ENCODE results near the gene DAGLB.
A peak's percentile ranks its signal among the peaks of the same experiment; 100 is the strongest.

The DAGLB gene

DNA sequence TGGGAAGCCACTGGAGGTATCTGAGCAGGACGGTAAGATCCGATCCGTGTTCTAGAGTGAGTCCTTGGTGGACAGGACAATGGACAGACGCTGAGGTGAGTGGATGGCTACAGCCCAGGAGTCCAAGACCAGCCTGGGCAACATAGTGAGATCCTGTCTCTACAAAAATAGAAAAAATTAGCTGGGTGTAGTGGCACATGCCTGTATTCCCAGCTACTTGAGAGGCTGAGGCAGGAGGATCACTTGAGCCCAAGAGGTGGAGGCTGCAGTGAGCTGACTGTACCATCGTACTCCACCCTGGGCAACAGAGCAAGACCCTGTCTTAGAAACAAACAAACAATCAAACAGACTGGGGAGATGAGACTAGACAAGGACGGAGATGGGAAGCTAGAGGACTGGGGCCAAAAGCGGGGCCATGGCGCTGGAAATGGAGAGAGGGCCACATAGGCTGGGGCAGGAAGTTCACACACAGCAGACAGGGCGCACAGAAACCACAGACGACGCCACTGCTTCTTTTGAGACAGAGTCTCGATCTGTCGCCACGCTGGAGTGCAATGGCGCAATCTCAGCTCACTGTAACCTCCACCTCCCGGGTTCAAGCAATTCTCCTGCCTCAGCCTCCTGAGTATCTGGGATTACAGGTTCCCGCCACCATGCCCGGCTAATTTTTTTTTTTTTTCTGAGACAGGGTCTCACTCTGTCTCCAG lies 24.7 kb downstream of the DAGLB start:
- Mint-ChIP-seq H3K27me3 (no peaks in the 10 kb centered on the region), H3K9me3 (no peaks in the 10 kb centered on the region), H3K27ac (peak overlapping the region in 1 of 2 donors; percentile 7), H3K4me1 (no peaks in the 10 kb centered on the region), H3K4me3 (no peak overlapping the region)
- no peak for ATAC-seq
- DNase-seq = no peak

DNA sequence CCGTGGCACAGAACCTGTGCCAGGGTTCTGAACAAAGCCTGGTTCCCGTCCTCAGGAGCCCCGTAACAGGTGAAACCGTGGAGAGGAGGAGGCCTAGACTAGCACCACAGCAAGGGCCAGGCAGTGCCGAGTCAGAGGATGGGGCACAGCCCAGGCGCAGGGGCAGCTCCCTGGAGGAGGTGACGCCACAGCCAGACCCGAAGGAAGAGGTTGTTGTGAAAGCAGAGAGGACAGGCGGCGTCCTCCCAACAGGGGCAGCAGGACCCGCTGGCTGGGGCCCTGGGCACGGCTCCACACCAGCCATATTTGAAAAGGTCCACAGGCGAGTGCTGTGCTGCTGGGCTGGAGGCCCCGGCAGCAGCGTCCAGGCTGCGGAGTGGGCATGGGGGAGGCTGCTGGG lies 25.7 kb downstream of the DAGLB start:
- Mint-ChIP-seq H3K9me3 (no peaks in the 10 kb centered on the region), H3K4me1 (no peaks in the 10 kb centered on the region), H3K4me3 (no peak overlapping the region), H3K27ac (no peak overlapping the region), H3K27me3 (no peaks in the 10 kb centered on the region)
- no peak for DNase-seq
- ATAC-seq = peak; percentile 45

DNA sequence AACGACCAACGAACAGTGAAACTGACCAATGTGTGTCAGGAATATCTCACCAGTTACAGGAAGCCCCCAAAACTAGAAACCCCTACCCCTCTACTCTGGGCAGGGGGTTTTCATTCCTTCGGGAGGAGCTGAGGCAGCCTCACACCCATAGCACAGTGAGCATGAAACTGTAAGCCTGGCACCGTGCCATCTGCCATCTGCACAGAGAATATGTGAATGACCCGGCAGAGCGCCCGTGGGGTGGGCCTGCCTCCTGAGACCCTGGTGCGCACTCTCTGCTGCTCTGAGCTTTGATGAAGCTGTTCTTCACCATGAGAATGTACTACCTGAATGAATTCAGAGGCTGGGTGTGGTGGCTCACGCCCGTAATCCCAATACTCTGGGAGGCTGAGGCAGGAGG lies 27.1 kb downstream of the DAGLB start:
- H3K27me3 Mint-ChIP-seq = no peaks in the 10 kb centered on the region
- no peaks in the 10 kb centered on the region for H3K4me1 Mint-ChIP-seq
- H3K27ac Mint-ChIP-seq = peak overlapping the region in 1 of 2 donors; percentile 12
- no peak for DNase-seq
- H3K4me3 Mint-ChIP-seq = no peak overlapping the region
- H3K9me3 Mint-ChIP-seq = no peaks in the 10 kb centered on the region
- no peak for ATAC-seq

DNA sequence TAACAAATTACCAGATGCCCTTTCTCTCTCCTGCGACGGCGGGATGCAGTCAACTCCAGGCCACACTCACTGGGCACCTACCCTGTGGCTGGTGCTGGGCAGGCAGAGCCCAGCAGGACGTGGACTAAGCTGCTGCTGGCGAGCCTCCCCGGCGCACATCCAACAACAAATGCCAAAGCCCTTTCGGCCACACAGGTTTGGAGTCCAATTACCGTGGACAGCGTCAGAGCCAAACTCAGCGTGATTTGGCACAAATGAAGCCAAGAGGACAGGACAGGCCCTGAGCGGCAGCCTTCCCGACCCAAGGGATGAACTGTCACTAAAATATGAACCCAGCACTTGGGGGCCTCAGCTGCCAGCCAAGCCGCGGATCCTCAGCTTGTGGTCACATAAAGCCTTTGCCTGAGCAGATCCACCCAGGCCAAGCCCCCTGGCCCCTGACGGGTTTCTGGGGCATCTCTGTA lies 28.4 kb downstream of the DAGLB start:
- H3K9me3 Mint-ChIP-seq = no peaks in the 10 kb centered on the region
- H3K4me3 Mint-ChIP-seq = no peak overlapping the region
- no peak for DNase-seq
- H3K27ac Mint-ChIP-seq = no peak overlapping the region
- no peak for ATAC-seq
- H3K27me3 Mint-ChIP-seq = no peaks in the 10 kb centered on the region
- H3K4me1 Mint-ChIP-seq = no peaks in the 10 kb centered on the region

DNA sequence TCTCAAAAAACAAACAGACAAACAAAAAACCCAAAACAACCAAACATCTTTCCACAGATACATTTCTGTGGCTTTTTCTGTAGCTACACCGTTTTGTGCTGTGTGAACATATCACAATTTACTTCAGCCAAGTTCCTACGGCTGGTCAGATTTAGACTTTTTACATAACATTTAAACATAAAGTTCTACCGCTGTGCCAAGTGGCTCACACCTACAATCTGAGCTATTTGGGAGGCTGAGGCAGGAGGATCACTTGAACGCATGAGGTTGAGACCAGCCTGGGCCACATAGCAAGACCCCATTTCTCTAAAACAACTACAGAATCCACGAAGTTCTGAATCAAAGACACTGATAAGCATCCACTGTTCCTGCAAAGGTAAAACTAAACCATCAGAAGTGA lies 30.3 kb downstream of the DAGLB start:
- H3K9me3 Mint-ChIP-seq = no peaks in the 10 kb centered on the region
- DNase-seq (no peak), ATAC-seq (no peak)
- H3K27ac Mint-ChIP-seq = no peak overlapping the region
- no peaks in the 10 kb centered on the region for H3K4me1 Mint-ChIP-seq
- no peak overlapping the region for H3K4me3 Mint-ChIP-seq
- no peaks in the 10 kb centered on the region for H3K27me3 Mint-ChIP-seq

DNA sequence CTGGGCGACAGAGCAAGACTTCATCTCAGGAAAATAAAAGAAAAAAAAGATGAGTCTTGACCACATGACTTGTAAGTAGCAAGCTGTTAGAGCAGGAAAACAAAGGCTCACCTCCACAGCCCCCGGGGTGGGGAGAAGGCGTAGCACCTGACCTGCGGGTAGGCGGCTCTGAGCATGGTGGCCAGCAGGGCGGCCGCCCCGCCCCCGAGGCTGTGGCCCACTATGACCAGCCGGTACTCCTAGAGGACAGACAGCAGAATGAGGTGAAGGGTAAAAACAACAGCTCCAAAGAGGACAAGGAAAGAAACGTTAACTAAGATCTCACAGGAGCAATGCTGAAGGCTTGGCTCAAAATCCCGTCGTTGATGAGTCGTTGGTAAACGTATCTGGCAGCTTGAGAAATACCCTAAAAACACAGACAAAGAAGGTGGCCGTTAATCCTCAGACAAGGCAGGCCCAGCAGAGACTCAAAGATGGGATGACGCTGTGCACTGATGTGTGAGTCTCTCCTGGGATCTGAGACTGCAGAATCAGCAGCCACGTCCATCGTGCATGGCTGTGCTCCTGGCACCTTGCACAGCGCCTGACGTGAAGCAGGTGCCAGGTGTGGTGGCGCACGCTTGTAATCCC lies 31.1 kb downstream of the DAGLB start:
- Mint-ChIP-seq H3K4me1 (no peaks in the 10 kb centered on the region), H3K9me3 (no peaks in the 10 kb centered on the region), H3K4me3 (no peak overlapping the region), H3K27ac (peak overlapping the region in 1 of 2 donors; percentile 27), H3K27me3 (no peaks in the 10 kb centered on the region)
- DNase-seq = no peak
- ATAC-seq = no peak

DNA sequence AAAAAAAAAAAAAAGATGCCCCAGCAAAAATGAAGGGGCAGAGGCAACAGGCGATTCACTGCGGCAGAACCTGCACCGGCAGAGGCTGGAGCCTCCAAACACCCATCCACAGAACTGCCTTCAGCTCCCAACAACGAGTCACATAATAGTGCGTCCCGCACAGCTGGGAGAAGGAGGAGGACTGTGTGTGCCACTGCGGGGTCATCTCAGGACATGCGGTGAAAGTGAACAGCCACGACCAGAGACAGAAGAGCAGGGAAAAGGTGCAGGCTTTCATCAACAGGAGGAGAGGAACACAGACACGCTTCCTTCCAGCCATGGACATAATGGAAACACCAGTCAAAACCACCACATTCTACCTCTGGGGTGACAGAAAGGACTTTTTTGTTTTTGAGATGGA lies 34.1 kb downstream of the DAGLB start:
- Mint-ChIP-seq H3K4me1 (peaks cover 2% of the 10 kb centered on the region), H3K4me3 (no peak overlapping the region), H3K27me3 (no peaks in the 10 kb centered on the region), H3K9me3 (no peaks in the 10 kb centered on the region), H3K27ac (peak overlapping the region in 1 of 2 donors; percentile 76)
- no peak for DNase-seq
- ATAC-seq = no peak

DNA sequence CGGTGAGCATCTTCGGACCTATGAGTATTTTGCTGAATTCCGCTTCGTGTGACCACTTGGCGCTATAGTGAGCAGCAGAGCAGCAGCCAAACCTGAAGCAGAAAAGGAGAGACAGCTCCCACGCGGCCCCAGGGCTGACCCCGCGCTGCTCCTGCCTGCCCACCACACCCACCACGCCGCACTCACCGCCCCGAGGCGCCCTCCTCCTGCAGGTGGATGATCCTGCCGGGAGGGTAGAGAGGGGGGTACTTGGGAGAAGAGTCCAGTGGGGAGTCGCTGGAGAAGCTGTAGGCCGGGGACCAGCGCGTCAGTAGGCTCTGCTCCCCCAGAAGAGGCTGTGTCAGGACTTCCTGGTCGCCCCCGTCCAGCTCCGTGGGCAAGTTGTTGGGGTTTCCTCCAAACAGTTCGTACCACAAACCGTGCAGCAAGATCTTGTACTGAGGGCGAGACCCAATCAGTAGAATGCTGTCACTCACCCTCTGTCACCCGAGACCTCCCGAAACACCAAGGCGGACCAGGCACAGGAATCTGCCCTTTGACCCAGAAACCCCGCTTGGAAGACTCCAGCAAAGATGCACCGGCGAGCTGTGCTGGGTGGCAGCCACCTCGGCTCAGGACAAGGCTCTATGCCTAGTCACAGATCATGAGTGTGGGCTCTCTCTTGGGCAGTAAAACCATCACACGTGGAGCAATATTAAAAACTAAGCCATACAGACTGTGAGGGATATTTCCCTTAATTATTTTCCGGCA lies 37.6 kb downstream of the DAGLB start:
- no peak for DNase-seq
- peak; percentile 54 for ATAC-seq
- Mint-ChIP-seq H3K4me3 (no peak overlapping the region), H3K9me3 (no peaks in the 10 kb centered on the region), H3K27me3 (no peaks in the 10 kb centered on the region), H3K4me1 (peaks cover 6% of the 10 kb centered on the region), H3K27ac (peak overlapping the region in 1 of 2 donors; percentile 80)

DNA sequence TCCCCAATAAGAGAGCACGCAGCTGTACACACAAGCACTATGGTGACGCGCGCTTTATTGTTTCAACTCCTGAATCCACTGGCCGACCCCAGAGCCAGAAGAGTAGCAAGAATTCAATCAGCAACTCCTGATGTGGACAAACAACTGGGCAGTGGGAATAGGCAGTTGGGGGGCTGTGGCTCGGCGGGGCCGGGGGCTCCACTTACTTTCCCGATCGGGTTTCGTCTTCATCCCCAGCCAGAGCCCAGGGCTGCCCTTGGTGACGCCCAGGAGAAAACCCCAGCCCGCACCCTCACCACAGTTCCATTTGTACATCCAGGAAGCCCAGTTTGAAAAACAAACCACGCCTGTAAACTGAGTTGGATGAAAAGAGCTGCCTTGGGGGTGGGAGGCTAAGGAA lies 38.7 kb downstream of the DAGLB start:
- Mint-ChIP-seq H3K4me3 (no peak overlapping the region), H3K4me1 (peaks cover 6% of the 10 kb centered on the region), H3K27ac (peak overlapping the region in 1 of 2 donors; percentile 6), H3K27me3 (no peaks in the 10 kb centered on the region), H3K9me3 (no peaks in the 10 kb centered on the region)
- ATAC-seq = no peak
- no peak for DNase-seq

DNA sequence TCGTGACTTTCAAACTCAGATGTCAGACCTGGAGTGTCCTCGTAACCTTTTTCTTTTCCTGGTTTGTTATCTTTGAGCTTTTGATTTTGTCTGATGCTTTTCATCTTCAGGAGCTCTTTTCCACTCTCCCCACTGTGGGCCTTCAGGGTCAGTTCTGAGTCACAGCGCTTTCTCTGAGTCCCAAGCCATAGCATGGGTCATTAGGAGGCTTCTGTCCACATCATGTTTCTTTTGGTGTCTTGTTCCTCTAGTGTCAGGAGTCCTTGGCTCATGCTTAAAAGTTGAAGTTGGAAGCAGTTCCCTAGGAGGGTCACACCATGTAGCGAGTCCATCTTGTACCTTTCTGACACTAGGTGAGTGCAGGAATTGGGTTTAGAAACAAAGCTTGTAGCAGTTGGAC lies 40.3 kb downstream of the DAGLB start:
- no peak overlapping the region for H3K4me3 Mint-ChIP-seq
- peaks cover 6% of the 10 kb centered on the region for H3K4me1 Mint-ChIP-seq
- peak overlapping the region in 1 of 2 donors; percentile 56 for H3K27ac Mint-ChIP-seq
- no peak for ATAC-seq
- no peak for DNase-seq
- no peaks in the 10 kb centered on the region for H3K9me3 Mint-ChIP-seq
- no peaks in the 10 kb centered on the region for H3K27me3 Mint-ChIP-seq

DNA sequence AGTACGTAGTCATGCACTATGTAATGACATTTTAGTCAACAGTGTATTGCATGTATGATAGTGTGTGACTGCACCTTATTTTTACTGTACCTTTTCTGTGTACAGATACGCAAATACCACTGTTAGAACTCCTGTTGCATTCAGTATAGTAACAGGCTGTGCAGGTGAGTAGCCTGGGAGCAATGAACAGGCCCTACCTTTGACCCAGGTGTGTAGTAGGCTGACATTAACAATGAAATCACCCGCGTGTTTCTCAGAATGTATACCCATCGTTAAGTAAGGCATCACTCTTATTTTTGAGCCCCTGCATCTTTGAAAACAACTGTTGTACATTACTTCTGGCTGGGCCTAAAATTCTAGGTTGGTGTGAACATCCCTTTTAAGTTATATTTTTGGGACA lies 41.6 kb downstream of the DAGLB start:
- DNase-seq (no peak), ATAC-seq (peak; percentile 18)
- peaks cover 6% of the 10 kb centered on the region for H3K4me1 Mint-ChIP-seq
- H3K27me3 Mint-ChIP-seq = no peaks in the 10 kb centered on the region
- H3K27ac Mint-ChIP-seq = no peak overlapping the region
- H3K9me3 Mint-ChIP-seq = no peaks in the 10 kb centered on the region
- no peak overlapping the region for H3K4me3 Mint-ChIP-seq

DNA sequence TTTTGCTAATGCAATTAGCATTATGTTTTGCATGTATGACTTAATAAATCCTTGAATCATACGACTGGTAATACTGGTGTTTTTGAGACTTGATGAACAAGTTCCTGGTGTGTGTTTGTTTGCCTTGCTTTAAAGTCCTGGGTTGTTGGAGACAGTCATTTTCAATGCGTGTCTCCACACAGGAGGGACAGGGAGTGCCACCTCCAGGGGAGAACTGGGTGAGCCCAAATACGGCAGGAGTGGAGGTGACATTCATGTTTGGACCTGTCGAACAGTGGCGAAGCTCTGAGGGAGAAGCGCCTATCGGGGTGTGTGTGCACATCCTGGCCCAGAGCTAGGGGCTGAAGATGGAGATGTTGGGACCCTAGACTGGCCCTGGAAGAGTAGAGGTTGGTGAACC lies 43.8 kb downstream of the DAGLB start:
- Mint-ChIP-seq H3K4me1 (peaks cover 6% of the 10 kb centered on the region), H3K27me3 (no peaks in the 10 kb centered on the region), H3K9me3 (no peaks in the 10 kb centered on the region), H3K27ac (peak overlapping the region; percentile 5 to 25), H3K4me3 (no peak overlapping the region)
- DNase-seq (no peak), ATAC-seq (no peak)

DNA sequence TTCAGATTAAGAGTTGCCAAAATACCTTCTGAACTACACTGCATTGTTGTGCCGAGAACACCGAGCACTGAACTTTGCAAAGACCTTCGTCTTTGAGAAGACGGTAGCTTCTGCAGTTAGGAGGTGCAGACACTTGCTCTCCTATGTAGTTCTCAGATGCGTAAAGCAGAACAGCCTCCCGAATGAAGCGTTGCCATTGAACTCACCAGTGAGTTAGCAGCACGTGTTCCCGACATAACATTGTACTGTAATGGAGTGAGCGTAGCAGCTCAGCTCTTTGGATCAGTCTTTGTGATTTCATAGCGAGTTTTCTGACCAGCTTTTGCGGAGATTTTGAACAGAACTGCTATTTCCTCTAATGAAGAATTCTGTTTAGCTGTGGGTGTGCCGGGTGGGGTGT lies 45.0 kb downstream of the DAGLB start:
- Mint-ChIP-seq H3K9me3 (no peaks in the 10 kb centered on the region), H3K4me3 (no peak overlapping the region), H3K27ac (peak overlapping the region in 1 of 2 donors; percentile 23), H3K27me3 (no peaks in the 10 kb centered on the region), H3K4me1 (peaks cover 5% of the 10 kb centered on the region)
- ATAC-seq (no peak), DNase-seq (no peak)

DNA sequence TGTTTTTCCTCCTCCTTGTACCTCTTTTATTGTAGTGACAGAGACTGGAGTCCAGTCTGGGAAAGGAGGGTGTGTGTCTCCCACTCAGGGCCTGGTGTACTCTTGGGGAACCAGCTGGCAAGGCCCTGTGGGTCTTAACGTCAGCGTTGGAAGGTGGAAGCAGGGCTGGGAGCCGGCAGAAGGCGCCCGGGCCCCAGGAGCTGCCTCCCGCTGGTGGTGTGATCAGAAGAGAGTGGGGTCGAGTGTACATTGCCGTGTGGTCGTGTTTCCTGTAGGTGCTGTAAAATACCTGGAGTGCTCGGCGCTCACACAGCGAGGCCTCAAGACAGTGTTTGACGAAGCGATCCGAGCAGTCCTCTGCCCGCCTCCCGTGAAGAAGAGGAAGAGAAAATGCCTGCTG lies 45.7 kb downstream of the DAGLB start:
- Mint-ChIP-seq H3K27me3 (no peaks in the 10 kb centered on the region), H3K27ac (peak overlapping the region in 1 of 2 donors; percentile 48), H3K4me1 (peaks cover 5% of the 10 kb centered on the region), H3K4me3 (no peak overlapping the region), H3K9me3 (no peaks in the 10 kb centered on the region)
- ATAC-seq (no peak), DNase-seq (no peak)

DNA sequence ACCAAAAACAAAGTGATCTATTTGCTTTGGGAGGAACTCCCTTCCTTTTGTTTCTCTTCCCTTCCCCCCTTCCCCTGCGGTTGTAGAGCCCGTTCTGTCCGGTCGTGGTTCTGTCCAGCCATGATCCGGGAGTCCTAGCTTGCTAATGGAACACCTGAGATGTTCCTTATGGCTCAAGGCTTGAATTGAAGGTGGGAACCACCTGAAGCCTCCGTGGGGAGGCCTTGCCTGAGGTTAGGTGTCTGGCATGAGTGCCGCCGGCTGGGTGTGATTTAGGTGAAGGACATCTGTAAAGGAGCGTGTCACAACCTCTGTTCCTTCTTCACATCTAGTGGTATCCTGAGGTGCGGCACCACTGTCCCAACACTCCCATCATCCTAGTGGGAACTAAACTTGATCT lies 46.2 kb downstream of the DAGLB start:
- Mint-ChIP-seq H3K27ac (peak overlapping the region in 1 of 2 donors; percentile 74), H3K4me1 (peaks cover 6% of the 10 kb centered on the region), H3K27me3 (no peaks in the 10 kb centered on the region), H3K9me3 (no peaks in the 10 kb centered on the region), H3K4me3 (no peak overlapping the region)
- ATAC-seq (no peak), DNase-seq (no peak)
